GM12872 (cell line): ENCODE results near the gene HYAL4.

Experiments used
- CTCF ChIP-seq: IDR thresholded peaks from 3 replicates; pipeline ENCODE4 v1.5.1; 2011; ENCODE audit warnings: low read depth, mild to moderate bottlenecking, low read length, moderate library complexity; ENCODE audit not compliant: insufficient read depth

Gene HYAL4

GRCh38 chr7:123844712-123845219 lies at the start of gene HYAL4:
Gene HYAL4 (plus strand): TSS chr7:123845169. CDS start chr7:123868274, 23,105 bp downstream.
- TF ChIP-seq CTCF: no peak

- no peak for TF ChIP-seq CTCF
These were observed 49.1 kb upstream of the HYAL4 start for GRCh38 chr7:123795917-123796316.

GRCh38 chr7:123796568-123796967 lies 48.4 kb upstream of the HYAL4 start:
- TF ChIP-seq CTCF: no peak

- peak; percentile 26; the same call in 1 of the 3 replicates for TF ChIP-seq CTCF
These were observed 47.1 kb upstream of the HYAL4 start for GRCh38 chr7:123797673-123798531.

GRCh38 chr7:123798532-123799188 lies 46.3 kb upstream of the HYAL4 start:
- no peak for TF ChIP-seq CTCF

GRCh38 chr7:123802249-123802648 lies 42.7 kb upstream of the HYAL4 start:
- TF ChIP-seq CTCF: no peak

GRCh38 chr7:123805287-123805686 lies 39.7 kb upstream of the HYAL4 start:
- no peak for TF ChIP-seq CTCF
